Measurements from ENCODE around the gene PTPRM.

Gene PTPRM

DNA sequence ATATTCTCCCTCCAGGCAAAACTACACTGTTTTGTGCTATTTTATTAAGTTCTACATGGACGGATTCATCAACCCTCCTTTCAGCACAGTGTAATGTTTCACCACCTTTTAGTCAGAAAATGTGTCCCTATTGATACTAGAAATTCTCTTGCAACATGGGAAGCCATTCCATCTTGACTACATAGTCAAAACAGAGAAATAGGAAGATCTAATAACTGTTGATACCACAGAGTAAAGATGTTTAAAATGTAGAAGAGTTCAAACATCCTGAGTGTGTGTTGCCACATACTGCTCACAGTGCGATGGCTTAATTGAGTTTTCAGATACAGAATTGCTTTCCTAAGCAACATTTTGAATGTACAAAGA, 549.9 kb downstream of the PTPRM start:
- DNase-seq (ENCODE audit: low spot score) = no peak

GRCh38 chr18:8121101-8121500, 554.0 kb downstream of the PTPRM start:
- DNase-seq (ENCODE audit: low spot score) = no peak

DNA sequence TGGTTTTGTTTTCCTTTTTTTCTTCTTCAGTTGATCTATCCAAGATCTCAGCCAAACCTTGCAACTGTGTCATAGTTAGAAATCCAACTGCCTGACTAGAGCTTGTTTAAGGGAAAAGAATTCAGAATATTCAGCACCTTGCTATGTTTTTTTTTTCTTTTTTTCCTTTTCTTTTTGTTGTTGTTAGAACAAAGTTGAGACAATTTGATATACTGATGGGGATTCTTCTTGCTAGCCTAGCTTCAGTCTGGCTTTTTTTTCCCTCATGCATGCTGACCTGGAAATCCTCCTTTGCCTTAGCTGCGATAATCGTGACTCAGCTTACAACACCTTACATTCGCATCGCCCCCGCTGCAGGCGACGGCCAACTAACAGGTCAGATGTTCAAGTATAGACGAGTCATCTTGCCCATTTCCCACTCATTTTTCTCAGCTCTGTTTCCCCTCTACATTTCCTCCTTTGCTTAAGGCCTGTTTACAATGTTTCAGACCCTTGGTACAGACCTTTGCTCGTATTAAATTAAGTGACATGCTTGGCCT, 554.9 kb downstream of the PTPRM start:
- no peak for DNase-seq (ENCODE audit: low spot score)

DNA sequence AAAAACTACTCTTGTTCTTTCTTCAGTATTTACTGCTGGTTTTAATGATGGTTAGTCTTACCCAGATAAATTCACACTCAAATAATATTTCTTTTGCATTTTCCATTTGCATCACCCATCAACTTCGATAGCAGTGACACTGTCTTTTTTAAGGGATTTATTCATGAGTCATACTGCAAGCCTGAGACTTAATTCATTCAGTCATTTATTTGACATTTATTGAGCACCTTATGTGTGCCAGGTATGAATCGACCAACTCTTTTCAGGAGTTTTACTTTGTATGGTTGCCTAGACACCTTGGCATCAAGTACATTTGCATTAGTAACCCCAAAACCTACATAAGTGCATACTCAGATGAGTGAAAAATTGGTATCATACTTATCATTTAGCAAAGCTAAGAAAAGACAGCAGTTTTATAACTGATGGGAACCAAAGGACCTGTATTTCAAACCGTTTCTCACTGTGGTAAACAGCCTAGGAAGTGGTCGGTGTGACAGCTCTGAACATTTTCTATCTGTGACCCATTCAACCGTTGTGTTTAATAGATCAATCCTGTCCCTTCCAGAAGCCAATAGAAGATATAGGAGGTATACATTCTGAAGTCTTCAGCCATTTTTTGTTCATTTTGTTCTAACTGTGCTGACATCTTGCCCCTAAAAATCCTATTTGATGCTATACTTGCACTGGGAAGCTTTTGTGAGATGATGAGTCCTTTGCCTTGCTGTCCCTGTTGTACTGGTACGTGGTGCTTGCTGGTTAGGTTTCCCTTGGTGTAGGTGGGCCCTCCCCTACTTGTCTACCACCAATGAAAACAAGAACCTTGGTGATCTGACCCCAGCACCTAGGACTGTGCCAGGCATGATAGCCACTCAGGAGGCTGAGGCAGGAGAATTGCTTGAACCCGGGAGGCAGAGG, 557.4 kb downstream of the PTPRM start:
- DNase-seq (ENCODE audit: low spot score) = no peak

- DNase-seq (ENCODE audit: low spot score) = no peak
Measured at GRCh38 chr18:8130096-8130495, 563.0 kb downstream of the PTPRM start.

GRCh38 chr18:8133032-8133431, 565.9 kb downstream of the PTPRM start:
- DNase-seq (ENCODE audit: low spot score) = no peak

DNA sequence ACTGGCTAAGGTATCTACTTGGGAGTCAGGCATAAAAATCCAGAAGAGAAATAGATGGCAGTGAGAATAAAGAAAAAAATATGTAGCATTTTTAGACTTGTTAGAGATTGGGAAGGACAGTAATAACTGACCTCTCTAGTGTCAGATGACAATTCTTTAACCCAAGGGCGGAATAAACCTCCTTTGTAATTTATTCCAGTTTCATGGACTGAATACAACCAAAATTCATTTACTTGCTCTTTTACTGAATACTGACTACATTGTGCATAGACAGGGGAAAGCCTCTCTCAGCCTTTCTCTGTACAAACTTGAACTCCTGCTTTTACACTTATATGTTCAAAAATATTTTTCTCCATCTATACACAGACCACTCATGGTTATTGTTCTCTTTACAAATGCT, 566.8 kb downstream of the PTPRM start:
- DNase-seq (ENCODE audit: low spot score) = no peak

DNA sequence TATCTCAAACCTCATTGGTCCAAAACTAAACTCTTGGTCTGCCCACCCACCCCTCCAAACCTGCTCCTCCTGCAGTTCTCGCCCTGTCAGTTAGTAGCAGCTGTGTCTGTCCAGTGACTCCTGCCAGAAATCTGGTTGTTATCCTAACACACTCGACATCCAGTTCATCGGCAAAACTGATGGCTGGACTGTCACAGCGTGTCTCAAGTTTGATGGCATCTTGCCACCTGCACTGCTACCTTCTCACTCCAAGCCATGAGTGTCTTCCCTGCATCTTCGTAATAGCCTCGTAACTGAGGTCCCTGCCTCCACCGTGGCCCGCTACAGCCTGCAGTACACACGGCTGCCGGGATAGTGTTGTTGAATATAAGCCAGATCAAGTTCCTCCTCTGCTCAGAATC, 572.0 kb downstream of the PTPRM start:
- DNase-seq (ENCODE audit: low spot score) = no peak

DNA sequence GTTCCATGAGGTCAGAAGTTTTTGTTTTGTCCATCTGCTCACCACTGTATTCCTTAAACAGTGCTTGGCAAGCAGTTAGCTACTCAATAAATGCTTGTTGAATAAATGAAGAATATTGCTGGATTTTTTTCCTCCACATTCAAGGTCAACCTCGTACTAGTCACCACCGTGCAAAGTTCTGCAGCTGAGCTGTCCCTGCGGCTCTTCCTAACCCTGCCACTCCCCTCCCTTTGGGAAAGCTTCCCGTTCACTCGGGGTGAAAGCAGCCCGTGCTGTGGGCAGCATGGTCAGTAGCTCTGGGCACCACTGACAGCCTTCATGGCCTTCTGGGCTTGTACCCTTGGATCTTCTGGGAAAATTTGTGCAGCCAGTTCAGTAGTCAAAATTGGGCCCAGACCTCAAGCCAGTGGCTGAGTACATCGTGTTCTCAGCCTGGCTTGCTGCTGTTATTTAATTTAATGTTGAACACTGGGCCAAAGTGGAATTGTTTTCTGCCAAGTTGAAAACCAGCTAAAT, 572.8 kb downstream of the PTPRM start:
- no peak for DNase-seq (ENCODE audit: low spot score)

- DNase-seq (ENCODE audit: low spot score) = peak; percentile 20
Measured at GRCh38 chr18:8140841-8141501, 573.9 kb downstream of the PTPRM start.

DNA sequence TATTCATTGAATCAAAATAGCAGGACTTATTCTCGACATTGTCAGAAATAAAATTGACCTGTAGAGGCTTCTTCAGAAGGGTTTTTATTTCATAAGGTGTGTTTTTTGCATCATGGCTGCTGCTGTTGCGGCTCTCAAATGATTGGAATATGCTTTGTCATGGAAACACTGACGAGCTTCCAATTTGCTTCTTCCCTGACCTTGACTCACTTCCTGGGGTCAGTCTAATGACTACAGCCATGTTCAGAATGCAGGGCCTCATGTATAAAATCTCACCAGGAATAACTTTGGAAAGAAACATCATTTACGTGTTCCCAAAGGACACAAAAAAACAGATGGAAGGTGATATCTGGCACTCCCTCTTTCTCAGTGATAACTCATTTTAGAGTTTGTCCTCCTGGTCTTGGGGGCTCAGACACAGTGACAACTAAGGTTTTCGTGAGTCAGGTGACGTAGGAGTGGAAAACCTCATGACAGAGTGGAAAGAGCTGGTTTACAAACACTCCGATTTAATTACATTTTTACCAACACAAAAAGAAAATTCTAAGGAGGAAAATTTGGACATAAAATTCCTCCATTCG, 575.1 kb downstream of the PTPRM start:
- no peak for DNase-seq (ENCODE audit: low spot score)

DNA sequence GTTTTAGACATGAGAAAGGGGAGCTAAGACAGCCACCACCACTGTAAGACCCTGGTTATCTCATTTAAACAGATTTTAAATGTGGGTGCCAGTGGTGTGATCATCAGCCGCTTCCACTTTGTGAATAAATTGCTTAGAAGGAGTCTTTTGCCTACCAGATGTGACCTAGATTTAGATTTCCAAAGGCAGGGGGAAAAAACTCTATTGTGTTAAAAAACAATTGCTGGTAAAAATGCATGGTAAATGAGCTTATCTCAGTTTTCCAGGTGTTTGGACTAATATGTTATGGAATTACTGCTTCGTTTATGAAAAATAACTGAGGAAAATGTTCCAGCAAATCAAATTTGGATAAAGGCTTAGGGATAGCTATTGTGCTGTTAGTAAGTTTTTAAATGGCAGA, 575.8 kb downstream of the PTPRM start:
- no peak for DNase-seq (ENCODE audit: low spot score)

DNA sequence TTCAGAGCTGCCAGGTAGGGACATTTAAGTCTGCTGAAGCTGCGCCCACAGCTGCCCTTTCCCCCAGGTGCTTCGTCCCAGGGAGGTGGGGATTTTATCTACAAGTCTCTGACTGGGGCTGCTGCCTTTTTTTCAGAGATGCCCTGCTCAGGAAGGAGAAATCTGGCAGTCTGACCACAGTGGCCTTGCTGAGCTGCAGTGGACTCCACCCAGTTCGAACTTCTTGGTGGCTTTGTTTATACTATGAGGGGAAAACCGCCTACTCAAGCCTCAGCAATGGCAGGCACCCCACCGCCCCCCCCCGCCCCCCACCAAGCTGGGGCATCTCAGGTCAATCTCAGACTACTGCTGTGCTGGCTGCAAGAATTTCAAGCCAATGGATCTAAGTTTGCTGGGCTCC, 584.1 kb downstream of the PTPRM start:
- DNase-seq (ENCODE audit: low spot score) = no peak

DNA sequence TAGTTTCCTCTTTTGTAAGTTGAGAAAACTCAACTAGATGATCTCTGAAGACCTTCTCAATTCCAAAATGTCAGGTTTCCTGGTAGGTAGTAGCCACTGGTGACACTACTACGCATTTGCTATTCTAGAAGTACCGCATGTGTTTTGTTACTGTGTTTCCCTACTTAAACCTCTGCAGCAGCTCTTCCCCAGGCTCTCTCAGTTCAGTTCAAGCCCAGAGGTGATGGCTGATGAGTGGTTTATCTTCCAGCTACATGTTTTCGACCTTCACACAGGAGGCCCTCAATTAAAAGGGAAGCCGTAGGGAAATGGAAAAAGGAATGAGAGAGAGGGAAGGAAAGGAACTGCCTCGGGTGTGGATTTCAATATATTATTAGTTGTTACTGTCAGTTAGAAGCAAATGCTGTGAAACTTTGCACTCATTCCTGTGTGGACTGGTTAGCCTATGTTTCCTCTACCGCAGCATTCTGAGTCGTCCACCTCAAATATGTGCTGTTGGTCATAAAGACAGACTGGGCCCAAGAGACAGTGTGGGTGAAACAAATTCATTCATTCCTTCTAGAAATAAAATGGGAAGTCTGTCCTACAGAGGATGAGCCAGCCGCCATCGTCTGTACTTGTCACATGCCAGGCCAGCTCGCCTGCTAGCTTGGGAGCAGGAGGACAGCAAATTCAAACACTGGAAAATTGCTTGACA, 586.9 kb downstream of the PTPRM start:
- no peak for DNase-seq (ENCODE audit: low spot score)

GRCh38 chr18:8162802-8163201, 595.7 kb downstream of the PTPRM start:
- DNase-seq (ENCODE audit: low spot score) = no peak

GRCh38 chr18:8163286-8163959, 596.3 kb downstream of the PTPRM start:
- DNase-seq (ENCODE audit: low spot score) = no peak

DNA sequence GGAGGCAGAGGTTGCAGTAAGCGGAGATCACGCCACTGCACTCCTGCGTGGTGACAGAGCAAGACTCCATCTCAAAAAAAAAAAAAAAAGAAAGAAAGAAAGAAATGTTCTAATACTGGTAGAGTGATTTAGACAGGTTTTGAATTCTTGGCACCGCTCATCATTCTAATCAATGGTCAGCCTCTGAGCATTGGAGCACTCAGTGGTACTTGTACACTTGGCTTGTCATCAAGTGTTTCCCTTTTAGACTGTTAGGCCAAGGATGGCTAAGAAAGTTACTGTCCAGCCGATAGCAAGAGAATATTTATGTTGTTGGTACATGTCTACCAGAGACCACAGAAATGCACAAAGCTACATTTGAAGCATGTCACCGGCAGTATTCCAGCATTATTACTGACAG, 598.0 kb downstream of the PTPRM start:
- no peak for DNase-seq (ENCODE audit: low spot score)

DNA sequence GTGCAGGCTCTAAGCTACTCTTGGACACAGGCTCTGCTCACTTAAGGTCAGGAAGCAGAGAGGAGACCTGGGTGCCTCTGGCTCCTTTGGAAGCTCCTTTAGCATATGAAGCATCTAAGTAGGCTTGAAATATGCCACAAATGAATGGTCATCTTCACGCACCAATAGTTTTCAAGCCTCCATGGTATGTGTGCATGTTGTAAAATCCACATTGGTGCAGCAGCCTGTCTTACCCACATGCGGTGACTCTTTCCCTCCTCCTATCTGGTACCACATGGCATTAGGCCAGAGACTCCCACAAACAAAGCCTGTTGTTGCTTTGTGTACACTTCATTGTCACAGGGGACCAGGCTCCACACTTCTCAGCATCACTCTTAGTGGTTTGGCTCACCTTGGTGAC, 599.9 kb downstream of the PTPRM start:
- DNase-seq (ENCODE audit: low spot score) = no peak

DNA sequence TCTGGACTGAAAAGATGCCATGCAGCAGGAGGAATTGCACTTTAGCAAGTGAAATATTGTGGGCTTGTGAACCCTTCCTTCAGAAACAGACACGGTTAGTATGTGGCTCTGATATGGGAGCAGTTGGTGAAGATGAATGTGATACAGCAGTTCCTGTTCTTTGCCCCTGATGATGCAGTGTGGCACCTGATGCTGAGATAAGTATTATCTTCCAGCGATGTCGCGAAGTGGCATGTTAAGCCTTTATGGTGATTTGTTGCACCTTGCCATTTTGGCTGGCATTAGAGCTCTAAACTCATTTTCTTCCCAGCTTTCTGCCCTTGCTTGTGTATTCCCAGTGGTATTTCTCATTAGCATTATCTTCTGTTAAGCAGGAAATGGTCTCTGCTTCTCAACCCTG, 600.6 kb downstream of the PTPRM start:
- DNase-seq (ENCODE audit: low spot score) = no peak

DNA sequence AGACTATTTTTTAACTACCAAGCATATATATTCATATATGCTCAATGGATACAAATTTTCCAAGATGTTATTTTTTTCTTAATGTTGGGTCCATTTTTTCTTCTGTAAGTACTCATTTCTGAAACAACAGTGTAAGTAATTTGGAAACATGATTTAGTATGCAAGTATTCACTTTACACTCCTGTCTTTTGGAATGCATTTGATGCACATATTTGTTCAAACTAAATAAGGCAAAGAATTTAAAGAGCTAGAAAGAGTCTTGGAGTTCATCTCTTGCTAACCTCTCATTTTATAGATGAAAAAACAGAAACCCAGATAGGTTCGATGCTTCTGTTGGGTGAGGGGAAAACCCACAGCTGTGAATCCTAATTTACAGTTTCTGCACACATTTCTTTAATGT, 602.6 kb downstream of the PTPRM start:
- no peak for DNase-seq (ENCODE audit: low spot score)

DNA sequence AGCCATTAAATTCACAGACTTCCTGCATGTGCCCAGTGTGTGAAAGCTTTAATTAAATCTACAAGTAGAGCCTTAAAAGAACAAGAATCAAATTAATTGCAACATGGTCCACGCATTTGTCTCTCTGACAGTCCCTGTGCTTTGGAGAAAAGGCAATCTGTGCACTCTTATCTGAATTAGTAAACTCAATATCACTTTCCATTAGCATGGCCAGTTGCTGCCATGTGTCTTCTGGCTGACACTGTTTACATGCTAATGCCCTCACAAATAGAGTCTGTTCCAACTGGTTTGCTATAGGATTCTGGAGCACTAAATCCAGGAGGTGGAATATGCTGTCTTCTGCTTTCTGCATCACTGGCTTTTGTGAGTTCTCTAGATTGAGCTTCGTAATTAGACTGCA, 607.7 kb downstream of the PTPRM start:
- DNase-seq (ENCODE audit: low spot score) = no peak
